ENCODE data around the gene CTNNBIP1. TPM values are rescaled to one million over a fixed set of nuclear protein-coding genes. Genes with fewer than 3 reads are reported as not detected.

CTNNBIP1 gene
- total and polyA plus RNA-seq, 2 of the 8 experiments (the other 6 are each of a cell fraction or from before 2014, with no cell fraction given), result 40.9 to 46.6 TPM

DNA sequence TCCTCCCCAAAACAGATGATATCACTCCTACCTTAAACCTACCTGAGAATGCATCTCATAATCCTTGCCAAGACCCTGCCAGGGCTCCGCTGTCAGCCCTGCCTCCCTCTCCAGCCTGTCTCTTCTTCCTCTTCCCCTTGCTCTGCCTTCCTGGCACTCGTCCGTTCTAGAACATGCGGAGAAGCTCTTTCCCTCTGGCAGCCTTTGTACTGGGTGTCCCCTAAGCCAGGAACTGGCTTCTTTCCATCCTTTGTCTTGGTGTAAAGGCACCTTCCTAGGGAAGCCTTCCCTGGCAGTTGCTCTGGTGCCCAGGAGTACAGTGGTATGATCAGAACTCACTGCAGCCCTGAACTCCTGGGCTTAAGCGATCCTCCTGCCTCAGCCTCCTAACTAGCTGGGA, 36.1 kb downstream of the CTNNBIP1 start:
- H3K4me3 ChIP-seq (ENCODE audit: extremely low read depth in 1 of 4, insufficient read depth in 2 of 4, low read depth in 3 of 4, low read length in 4 of 4), result no peak overlapping the region
- H2BK12ac ChIP-seq (ENCODE audit: low read depth, low read length), result no peak overlapping the region
- H3K4ac ChIP-seq (replicated peaks; ENCODE audit: insufficient read length, low read depth, low read length), result no peak overlapping the region
- no peaks in the 10 kb centered on the region for H3K27me3 ChIP-seq (replicated peaks in 1 of 4; ENCODE audit: control insufficient read depth in 3 of 4, extremely low read depth in 1 of 4, insufficient read depth in 3 of 4, low read length in 3 of 4)
- H2BK120ac ChIP-seq (replicated peaks; ENCODE audit: low read depth, low read length), result no peak overlapping the region
- no peaks in the 10 kb centered on the region for H3K79me2 ChIP-seq (ENCODE audit: control insufficient read depth in 1 of 2, insufficient read depth in 2 of 2, low read length in 2 of 2)
- H3K9ac ChIP-seq (replicated peaks in 1 of 4; ENCODE audit: extremely low read depth in 1 of 4, low read depth in 3 of 4, low read length in 3 of 4), result no peak overlapping the region
- no peak overlapping the region for H4K5ac ChIP-seq (ENCODE audit: insufficient read length, low read depth, low read length)
- no peaks in the 10 kb centered on the region for H3K9me3 ChIP-seq (ENCODE audit: insufficient read depth in 2 of 2, low read depth in 1 of 2, low read length in 1 of 2)
- H2BK15ac ChIP-seq (ENCODE audit: low read length), result no peak overlapping the region
- H3K27ac ChIP-seq (ENCODE audit: low read depth, low read length), result no peak overlapping the region
- no peak overlapping the region for H2AK5ac ChIP-seq (ENCODE audit: low read depth, low read length)
- DNase-seq (ENCODE audit: low read depth in 1 of 2, low spot score in 2 of 2) (no peak), FAIRE-seq (no peak)
- no peak overlapping the region for H4K8ac ChIP-seq (ENCODE audit: extremely low read depth, insufficient read depth, low read length)
- no peak overlapping the region for H3K23ac ChIP-seq (ENCODE audit: insufficient read length)
- H2BK20ac ChIP-seq (ENCODE audit: low read length), result no peak overlapping the region
- ChIA-PET CTCF (ENCODE audit: partially characterized antibody) (interaction anchor here (0.6 to 17.3 kb wide), 28 partner anchors 8 to 280 kb away, joined by 3 to 312 read pairs (median 8); partner anchors contain the start of genes LZIC and NMNAT1), POLR2A (ENCODE audit: partially characterized antibody) (interaction anchor here (0.7 to 2.2 kb wide), 3 partner anchors 10 to 69 kb away, joined by 3 to 7 read pairs (median 4); partner anchors contain the start of genes LZIC and NMNAT1)
- no peaks in the 10 kb centered on the region for H4K20me1 ChIP-seq (replicated peaks in 1 of 2; ENCODE audit: control insufficient read depth in 1 of 2, insufficient read depth in 2 of 2, low read length in 2 of 2)
- no peak overlapping the region for H3K14ac ChIP-seq (ENCODE audit: insufficient read length)
- no peak overlapping the region for H2AFZ ChIP-seq (ENCODE audit: low read length)
- H3K18ac ChIP-seq (ENCODE audit: extremely low read depth, low read length), result no peak overlapping the region
- H3K56ac ChIP-seq (replicated peaks; ENCODE audit: insufficient read length, low read depth, low read length), result no peak overlapping the region
- H3K4me2 ChIP-seq (ENCODE audit: insufficient read depth in 1 of 2, low read depth in 2 of 2, low read length in 2 of 2), result no peak overlapping the region
- no peaks in the 10 kb centered on the region; a peak in 1 of 8 replicates for H3K36me3 ChIP-seq (ENCODE audit: control insufficient read depth in 2 of 4, insufficient read depth in 4 of 4, low read length in 3 of 4)
- H4K91ac ChIP-seq (replicated peaks; ENCODE audit: insufficient read length, low read length), result no peak overlapping the region
- H3K79me1 ChIP-seq (ENCODE audit: low read depth, low read length), result no peaks in the 10 kb centered on the region; the same call in 1 of the 2 replicates
- H2BK5ac ChIP-seq (ENCODE audit: low read depth, low read length), result no peak overlapping the region
- 88% methylated on average over 5 of the region's 5 CpGs; no CpG with 5 or more reads in 1 of the 2 experiments for WGBS, 2 experiments (ENCODE audit: extremely low coverage in 1 of 2, insufficient coverage in 1 of 2, insufficient read length in 1 of 2, insufficient replicate concordance in 2 of 2, low coverage in 1 of 2, low lambda C conversion rate in 2 of 2, missing lambda C conversion rate in 1 of 2)
- peaks cover 0 to 8% (median 6%) of the 10 kb centered on the region in 4 experiments; a peak in 6 of 7 replicates for H3K4me1 ChIP-seq (replicated peaks in 1 of 4; ENCODE audit: control insufficient read depth in 3 of 4, insufficient read depth in 4 of 4, low read length in 3 of 4)
- H3K23me2 ChIP-seq (ENCODE audit: low read depth, low read length), result no peaks in the 10 kb centered on the region; the same call in 1 of the 2 replicates
- TF ChIP-seq CEBPB (IDR thresholded peaks at IDR 0.05; ENCODE audit: low read depth, low read length) (no peak), KDM4A (IDR thresholded peaks at IDR 0.05; ENCODE audit: low read depth, low read length, severe bottlenecking) (no peak), CBX8 (IDR thresholded peaks at IDR 0.05; ENCODE audit: borderline replicate concordance, low read depth, low read length) (no peak), RXRA (IDR thresholded peaks at IDR 0.05; ENCODE audit: insufficient read depth, low read depth, low read length) (no peak), SP2 (IDR thresholded peaks at IDR 0.05; ENCODE audit: low read length) (no peak), HDAC2 (IDR thresholded peaks at IDR 0.05; ENCODE audit: borderline replicate concordance in 1 of 2, low read depth in 2 of 2, low read length in 2 of 2) (no peak), SIX5 (IDR thresholded peaks at IDR 0.05; ENCODE audit: low read depth, low read length) (no peak), SIN3A (conservative IDR thresholded peaks at IDR 0.05 in 1 of 2, IDR thresholded peaks at IDR 0.05 in 1 of 2; ENCODE audit: low read depth in 1 of 2, low read length in 2 of 2) (no peak), NRF1 (IDR thresholded peaks at IDR 0.05; ENCODE audit: low read depth, low read length) (no peak), SP4 (IDR thresholded peaks at IDR 0.05; ENCODE audit: low read length) (no peak), POLR2AphosphoS5 (IDR thresholded peaks at IDR 0.05; ENCODE audit: low read depth, low read length) (no peak)
- TF ChIP-seq, protein P1, sequence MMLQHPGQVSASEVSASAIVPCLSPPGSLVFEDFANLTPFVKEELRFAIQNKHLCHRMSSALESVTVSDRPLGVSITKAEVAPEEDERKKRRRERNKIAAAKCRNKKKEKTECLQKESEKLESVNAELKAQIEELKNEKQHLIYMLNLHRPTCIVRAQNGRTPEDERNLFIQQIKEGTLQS (IDR thresholded peaks at IDR 0.05; ENCODE audit: insufficient read depth, low read depth, low read length), result no peak
- TF ChIP-seq, protein P2, sequence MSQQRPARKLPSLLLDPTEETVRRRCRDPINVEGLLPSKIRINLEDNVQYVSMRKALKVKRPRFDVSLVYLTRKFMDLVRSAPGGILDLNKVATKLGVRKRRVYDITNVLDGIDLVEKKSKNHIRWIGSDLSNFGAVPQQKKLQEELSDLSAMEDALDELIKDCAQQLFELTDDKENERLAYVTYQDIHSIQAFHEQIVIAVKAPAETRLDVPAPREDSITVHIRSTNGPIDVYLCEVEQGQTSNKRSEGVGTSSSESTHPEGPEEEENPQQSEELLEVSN (IDR thresholded peaks at IDR 0.05), result no peak
